ENCODE measurements around the gene SHANK3. TPM values are rescaled to one million over a fixed set of nuclear protein-coding genes. Genes with fewer than 3 reads are reported as not detected.

Gene SHANK3
- total and polyA plus RNA-seq, 2 experiments from 2014 or later, result 0.52 to 4.9 TPM

DNA sequence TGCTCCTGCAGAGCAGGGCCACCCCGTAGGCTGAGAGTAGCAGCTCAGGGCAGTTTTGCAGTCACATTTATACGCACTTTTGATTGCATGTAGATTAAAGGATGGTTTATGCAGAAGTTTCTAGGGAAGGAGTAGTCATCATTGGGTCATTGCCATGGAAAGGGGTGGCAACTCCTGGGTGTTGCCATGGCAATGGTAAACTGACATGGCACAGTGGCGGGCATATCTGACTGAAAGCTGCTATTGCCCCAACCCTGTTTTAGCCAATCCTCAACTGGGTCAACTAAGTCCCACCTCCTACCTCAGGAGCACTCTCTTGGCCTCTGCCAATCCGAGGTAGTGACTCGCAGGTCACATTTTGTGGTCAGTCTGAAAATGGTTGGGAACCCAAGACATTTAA, 42.2 kb upstream of the SHANK3 start:
- Mint-ChIP-seq H3K36me3 (ENCODE audit: low read depth) (no peaks in the 10 kb centered on the region), H3K4me1 (peaks cover 6% of the 10 kb centered on the region), H3K27me3 (ENCODE audit: insufficient read depth, low read depth, poor library complexity) (peaks cover 7% of the 10 kb centered on the region), H3K9me3 (no peaks in the 10 kb centered on the region), H3K4me3 (no peak overlapping the region), H3K27ac (no peak overlapping the region)
- TF ChIP-seq ZNF462 (CRISPR knock-in tag; IDR thresholded peaks at IDR 0.05), result no peak
- TF ChIP-seq JUNB (IDR thresholded peaks at IDR 0.05; ENCODE audit: unreplicated experiment), result no peak
- TF ChIP-seq, protein P1, sequence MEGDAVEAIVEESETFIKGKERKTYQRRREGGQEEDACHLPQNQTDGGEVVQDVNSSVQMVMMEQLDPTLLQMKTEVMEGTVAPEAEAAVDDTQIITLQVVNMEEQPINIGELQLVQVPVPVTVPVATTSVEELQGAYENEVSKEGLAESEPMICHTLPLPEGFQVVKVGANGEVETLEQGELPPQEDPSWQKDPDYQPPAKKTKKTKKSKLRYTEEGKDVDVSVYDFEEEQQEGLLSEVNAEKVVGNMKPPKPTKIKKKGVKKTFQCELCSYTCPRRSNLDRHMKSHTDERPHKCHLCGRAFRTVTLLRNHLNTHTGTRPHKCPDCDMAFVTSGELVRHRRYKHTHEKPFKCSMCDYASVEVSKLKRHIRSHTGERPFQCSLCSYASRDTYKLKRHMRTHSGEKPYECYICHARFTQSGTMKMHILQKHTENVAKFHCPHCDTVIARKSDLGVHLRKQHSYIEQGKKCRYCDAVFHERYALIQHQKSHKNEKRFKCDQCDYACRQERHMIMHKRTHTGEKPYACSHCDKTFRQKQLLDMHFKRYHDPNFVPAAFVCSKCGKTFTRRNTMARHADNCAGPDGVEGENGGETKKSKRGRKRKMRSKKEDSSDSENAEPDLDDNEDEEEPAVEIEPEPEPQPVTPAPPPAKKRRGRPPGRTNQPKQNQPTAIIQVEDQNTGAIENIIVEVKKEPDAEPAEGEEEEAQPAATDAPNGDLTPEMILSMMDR (conservative IDR thresholded peaks at IDR 0.05; ENCODE audit: low read depth in 2 of 2), result no peak
- TF ChIP-seq NANOG (IDR thresholded peaks at IDR 0.05; ENCODE audit: borderline replicate concordance), result no peak
- no peak for TF ChIP-seq STAT1 (IDR thresholded peaks at IDR 0.05; ENCODE audit: unreplicated experiment)
- TF ChIP-seq EZH2 (IDR thresholded peaks at IDR 0.05; ENCODE audit: low read depth, unreplicated experiment), result no peak
- TF ChIP-seq ZNF114 (CRISPR knock-in tag; IDR thresholded peaks at IDR 0.05), result no peak
- TF ChIP-seq, protein P2, sequence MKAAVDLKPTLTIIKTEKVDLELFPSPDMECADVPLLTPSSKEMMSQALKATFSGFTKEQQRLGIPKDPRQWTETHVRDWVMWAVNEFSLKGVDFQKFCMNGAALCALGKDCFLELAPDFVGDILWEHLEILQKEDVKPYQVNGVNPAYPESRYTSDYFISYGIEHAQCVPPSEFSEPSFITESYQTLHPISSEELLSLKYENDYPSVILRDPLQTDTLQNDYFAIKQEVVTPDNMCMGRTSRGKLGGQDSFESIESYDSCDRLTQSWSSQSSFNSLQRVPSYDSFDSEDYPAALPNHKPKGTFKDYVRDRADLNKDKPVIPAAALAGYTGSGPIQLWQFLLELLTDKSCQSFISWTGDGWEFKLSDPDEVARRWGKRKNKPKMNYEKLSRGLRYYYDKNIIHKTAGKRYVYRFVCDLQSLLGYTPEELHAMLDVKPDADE (IDR thresholded peaks at IDR 0.05), result no peak
- TF ChIP-seq ZNF331 (CRISPR knock-in tag; IDR thresholded peaks at IDR 0.05; ENCODE audit: low read depth), result no peak
- TF ChIP-seq EZH2phosphoT487 (IDR thresholded peaks at IDR 0.05; ENCODE audit: unreplicated experiment), result no peak
- no peak for TF ChIP-seq POLR2AphosphoS5 (IDR thresholded peaks at IDR 0.05; ENCODE audit: low read depth)
- Histone ChIP-seq H2AFZ (no peak overlapping the region), H3K27me3 (ENCODE audit: insufficient read depth) (peaks cover 12% of the 10 kb centered on the region), H3K79me2 (replicated peaks; ENCODE audit: insufficient read depth) (no peaks in the 10 kb centered on the region), H3K36me3 (ENCODE audit: insufficient read depth) (no peaks in the 10 kb centered on the region), H3K4me3 (no peak overlapping the region), H3K4me2 (no peak overlapping the region), H4K20me1 (replicated peaks; ENCODE audit: insufficient read depth) (no peaks in the 10 kb centered on the region; the same call in 1 of the 2 replicates), H3K9me2 (ENCODE audit: insufficient read depth) (no peaks in the 10 kb centered on the region), H3K27ac (ENCODE audit: low read depth) (no peak overlapping the region), H3K4me1 (ENCODE audit: insufficient read depth) (peaks cover 5% of the 10 kb centered on the region; the same call in 1 of the 2 replicates), H3F3A (replicated peaks; ENCODE audit: low read depth) (peaks cover 6% of the 10 kb centered on the region; the same call in 1 of the 2 replicates)
- no peak for ATAC-seq
- DNase-seq (ENCODE audit: low spot score), result no peak
